H9 (cell line): ENCODE results near the gene LRRC51. TPM values are rescaled to one million over a fixed set of nuclear protein-coding genes. Genes with fewer than 3 reads are reported as not detected.

Experiments
- DNase-seq: peaks from one replicate; pipeline ENCODE4 v3.0.0-alpha.2; 2017
- H2AFZ ChIP-seq: one replicate; pipeline ENCODE4 v1.6.1; 2013; ENCODE audit warnings: mild to moderate bottlenecking, low read length, control low read depth, moderate library complexity
- H2AK5ac ChIP-seq: 2 replicates; pipeline ENCODE4 v1.6.1; 2013; ENCODE audit warnings: low read length, control low read depth, mixed read lengths; ENCODE audit not compliant: insufficient read length
- H2BK120ac ChIP-seq: one replicate; pipeline ENCODE4 v1.6.1; 2013; ENCODE audit warnings: low read depth, mild to moderate bottlenecking, low read length, control low read depth, inconsistent platforms; ENCODE audit not compliant: poor library complexity, severe bottlenecking
- H2BK12ac ChIP-seq: 2 replicates; pipeline ENCODE4 v1.6.1; 2013; ENCODE audit warnings: low read length, control low read depth, mixed read lengths, low read depth; ENCODE audit not compliant: insufficient read length
- H2BK15ac ChIP-seq: 2 replicates; pipeline ENCODE4 v1.6.1; 2013; ENCODE audit warnings: low read depth, low read length, control low read depth
- H2BK20ac ChIP-seq: one replicate; pipeline ENCODE4 v1.6.1; 2013; ENCODE audit warnings: low read depth, mild to moderate bottlenecking, low read length, control low read depth, inconsistent platforms; ENCODE audit not compliant: poor library complexity, severe bottlenecking
- H2BK5ac ChIP-seq: 2 replicates; pipeline ENCODE4 v1.6.1; 2013; ENCODE audit warnings: low read length, control low read depth, mixed read lengths; ENCODE audit not compliant: insufficient read length
- H3K14ac ChIP-seq: 2 replicates; pipeline ENCODE4 v1.6.1; 2013; ENCODE audit warnings: low read length, control low read depth; ENCODE audit not compliant: insufficient read depth
- H3K18ac ChIP-seq: 2 replicates; pipeline ENCODE4 v1.6.1; 2013; ENCODE audit warnings: low read depth, mild to moderate bottlenecking, mixed read lengths, low read length, control low read depth; ENCODE audit not compliant: insufficient read length
- H3K23ac ChIP-seq: 2 replicates; pipeline ENCODE4 v1.6.1; 2013; ENCODE audit warnings: low read length, control low read depth, mixed read lengths, low read depth; ENCODE audit not compliant: insufficient read length
- H3K23me2 ChIP-seq: 2 replicates; pipeline ENCODE4 v1.6.1; 2013; ENCODE audit warnings: low read depth, mild to moderate bottlenecking, mixed read lengths, low read length, control low read depth; ENCODE audit not compliant: insufficient read length, poor library complexity, severe bottlenecking
- H3K27ac ChIP-seq: 2 replicates; pipeline ENCODE4 v1.5.1; 2013; ENCODE audit warnings: low read length, control low read depth, mixed read lengths, low read depth; ENCODE audit not compliant: insufficient read length
- H3K27me3 ChIP-seq: 2 replicates; pipeline ENCODE4 v1.6.1; 2013; ENCODE audit warnings: low read length, control low read depth, inconsistent platforms; ENCODE audit not compliant: insufficient read depth
- H3K4ac ChIP-seq: 2 replicates; pipeline ENCODE4 v1.6.1; 2013; ENCODE audit warnings: low read depth, mild to moderate bottlenecking, control low read depth, inconsistent platforms, low read length, moderate library complexity
- H3K4me1 ChIP-seq: 2 replicates; pipeline ENCODE4 v1.6.1; 2013; ENCODE audit warnings: low read length, control low read depth, inconsistent platforms; ENCODE audit not compliant: insufficient read depth
- H3K4me2 ChIP-seq: 2 replicates; pipeline ENCODE4 v1.6.1; 2013; ENCODE audit warnings: low read length, control low read depth, mixed read lengths; ENCODE audit not compliant: insufficient read length, insufficient read depth
- H3K56ac ChIP-seq: 2 replicates; pipeline ENCODE4 v1.6.1; 2013; ENCODE audit warnings: low read depth, mild to moderate bottlenecking, mixed read lengths, low read length, control low read depth; ENCODE audit not compliant: insufficient read length
- H3K79me1 ChIP-seq: 2 replicates; pipeline ENCODE4 v1.6.1; 2013; ENCODE audit warnings: low read depth, mild to moderate bottlenecking, moderate library complexity, low read length, control low read depth, inconsistent platforms; ENCODE audit not compliant: insufficient read depth, poor library complexity, severe bottlenecking
- H3K79me2 ChIP-seq: 2 replicates; pipeline ENCODE4 v1.6.1; 2013; ENCODE audit warnings: low read length, control low read depth, inconsistent platforms; ENCODE audit not compliant: insufficient read depth
- H3K9ac ChIP-seq: 2 replicates; pipeline ENCODE4 v1.6.1; 2013; ENCODE audit warnings: low read length, control low read depth, mixed read lengths; ENCODE audit not compliant: insufficient read length; ENCODE audit errors: extremely low read depth
- H3K9me3 ChIP-seq: one replicate; pipeline ENCODE4 v1.6.1; 2013; ENCODE audit warnings: low read depth, low read length, inconsistent platforms; ENCODE audit not compliant: control insufficient read depth
- H3T11ph ChIP-seq: one replicate; pipeline ENCODE4 v1.6.1; 2013; ENCODE audit warnings: mild to moderate bottlenecking, low read length, control low read depth, inconsistent platforms
- H4K20me1 ChIP-seq: one replicate; pipeline ENCODE4 v1.6.1; 2013; ENCODE audit not compliant: control insufficient read depth, insufficient read length, insufficient read depth
- H4K5ac ChIP-seq: 2 replicates; pipeline ENCODE4 v1.6.1; 2013; ENCODE audit warnings: low read depth, mild to moderate bottlenecking, mixed read lengths, low read length, control low read depth; ENCODE audit not compliant: insufficient read length
- H4K8ac ChIP-seq: replicated peaks from 2 replicates; pipeline ENCODE4 v1.6.1; 2013; ENCODE audit warnings: low read length, control low read depth, mixed read lengths, low read depth; ENCODE audit not compliant: insufficient read length
- H4K91ac ChIP-seq: 2 replicates; pipeline ENCODE4 v1.6.1; 2013; ENCODE audit warnings: low read depth, mild to moderate bottlenecking, moderate library complexity, mixed read lengths, low read length, control low read depth; ENCODE audit not compliant: insufficient read length
- H3K27ac Mint-ChIP-seq, 3 experiments: 2 replicates in 2 of 3; 3 replicates in 1 of 3; pipeline ENCODE4 v1.8.0; 2020 to 2021; ENCODE audit warnings: mixed read lengths in 3 of 3, mild to moderate bottlenecking in 1 of 3, moderate library complexity in 1 of 3
- H3K27me3 Mint-ChIP-seq: 2 replicates; pipeline ENCODE4 v1.8.0; 2021; ENCODE audit warnings: low read depth, mild to moderate bottlenecking, moderate library complexity, mixed read lengths
- H3K36me3 Mint-ChIP-seq, 3 experiments: 2 replicates in 2 of 3; 3 replicates in 1 of 3; pipeline ENCODE4 v1.8.0; 2020 to 2021; ENCODE audit warnings: low read depth in 3 of 3, mixed read lengths in 3 of 3; ENCODE audit not compliant: insufficient read depth in 1 of 3
- H3K4me1 Mint-ChIP-seq, 2 experiments: 2 replicates each; pipeline ENCODE4 v1.8.0; 2020; ENCODE audit warnings: mixed read lengths in 2 of 2
- H3K4me3 Mint-ChIP-seq, 2 experiments: 2 replicates in 1 of 2; 3 replicates in 1 of 2; pipeline ENCODE4 v1.8.0; 2020 to 2021; ENCODE audit warnings: mild to moderate bottlenecking in 2 of 2, mixed read lengths in 2 of 2, moderate library complexity in 1 of 2
- H3K9me3 Mint-ChIP-seq, 2 experiments: 2 replicates in 1 of 2; 3 replicates in 1 of 2; pipeline ENCODE4 v1.8.0; 2020; ENCODE audit warnings: mild to moderate bottlenecking in 2 of 2, mixed read lengths in 2 of 2, moderate library complexity in 1 of 2
- CTCF ChIP-seq: fragments of 200-600 bp; sonication (generic); conservative IDR thresholded peaks from 3 replicates; pipeline ENCODE4 v1.8.0; 2021; ENCODE audit warnings: antibody characterized with exemption, mild to moderate bottlenecking
- WGBS: extraction: QIAGEN DNeasy Blood & Tissue Kit; methylation state at CpG from one replicate; pipeline ENCODE4 v1.1.7; 2013; ENCODE audit warnings: missing lambda C conversion rate, low lambda C conversion rate, mixed read lengths; ENCODE audit not compliant: insufficient read length; ENCODE audit errors: extremely low coverage; 5-methylcytosine and 5-hydroxymethylcytosine counted together
- total RNA-seq: library from RNA; stranded (reverse); gene quantifications from 2 replicates; pipeline ENCODE4 v1.2.1, GENCODE V29; 2021

The LRRC51 gene
- total RNA-seq, 1 experiment from 2014 or later, result 3.1 TPM

DNA sequence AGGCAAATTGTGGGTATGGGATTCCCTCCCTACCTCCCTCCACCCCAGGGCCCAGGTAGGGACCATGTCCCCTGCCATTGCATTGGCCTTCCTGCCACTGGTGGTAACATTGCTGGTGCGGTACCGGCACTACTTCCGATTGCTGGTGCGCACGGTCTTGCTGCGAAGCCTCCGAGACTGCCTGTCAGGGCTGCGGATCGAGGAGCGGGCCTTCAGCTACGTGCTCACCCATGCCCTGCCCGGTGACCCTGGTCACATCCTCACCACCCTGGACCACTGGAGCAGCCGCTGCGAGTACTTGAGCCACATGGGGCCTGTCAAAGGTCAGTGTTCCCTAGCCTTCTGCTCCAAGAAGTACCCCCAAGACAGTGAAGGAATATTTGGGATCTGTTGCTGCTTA, 25.2 kb downstream of the LRRC51 start, which contains the start of gene TOMT:
TOMT (plus strand) TSS at position 37 of the 400 bp plus-strand sequence; CDS start at position 65, 28 bp downstream.
- Histone ChIP-seq H3K4me2 (no peak within 1 kb of the TSS), H3K79me1 (peaks cover 3% of the 10 kb centered on the region), H2AFZ (no peak within 1 kb of the TSS), H2BK5ac (no peak within 1 kb of the TSS), H3T11ph (no peak within 1 kb of the TSS), H3K27me3 (no peaks in the 10 kb centered on the region), H3K9me3 (no peaks in the 10 kb centered on the region), H3K14ac (no peak within 1 kb of the TSS; the same call in 1 of the 2 replicates), H4K20me1 (peaks cover 2% of the 10 kb centered on the region), H3K27ac (no peak within 1 kb of the TSS), H3K18ac (no peak within 1 kb of the TSS), H3K23ac (no peak within 1 kb of the TSS), H4K5ac (no peak within 1 kb of the TSS), H4K8ac (no peak within 1 kb of the TSS), H2BK15ac (no peak within 1 kb of the TSS), H2AK5ac (no peak within 1 kb of the TSS), H3K56ac (no peak within 1 kb of the TSS), H3K79me2 (peaks cover 13% of the 10 kb centered on the region; the same call in 1 of the 2 replicates), H3K4me1 (no peaks in the 10 kb centered on the region; the same call in 1 of the 2 replicates), H2BK20ac (no peak within 1 kb of the TSS), H3K23me2 (peaks cover 7% of the 10 kb centered on the region), H3K9ac (no peak within 1 kb of the TSS), H4K91ac (no peak within 1 kb of the TSS), H3K4ac (no peak within 1 kb of the TSS), H2BK12ac (no peak within 1 kb of the TSS), H2BK120ac (no peak within 1 kb of the TSS)
- Mint-ChIP-seq H3K9me3 (no peaks in the 10 kb centered on the region), H3K27ac (peak within 1 kb of the TSS in 2 of 3 experiments; percentile 12 to 25; a peak in 2 of 7 replicates), H3K36me3 (peaks cover 4 to 40% (median 14%) of the 10 kb centered on the region in 3 experiments; a peak in 6 of 7 replicates), H3K4me1 (peaks cover 24 to 26% of the 10 kb centered on the region in 2 experiments), H3K4me3 (no peak within 1 kb of the TSS), H3K27me3 (no peaks in the 10 kb centered on the region)
- no peak for TF ChIP-seq CTCF
- WGBS, result no CpG with 5 or more reads among the region's 14 CpGs
- DNase-seq, result no peak
